DOHH2 (cell line): ENCODE data around the gene PALB2.

Source experiments
- H3F3A ChIP-seq: fragments of 200-600 bp; sonication (generic), shearing (Covaris generic); 2 replicates; pipeline ENCODE4 v1.6.0; 2016; ENCODE audit warnings: antibody characterized with exemption, mild to moderate bottlenecking; ENCODE audit not compliant: control insufficient read depth, insufficient read depth
- H3K27ac ChIP-seq: fragments of 200-600 bp; sonication (generic); 2 replicates; pipeline ENCODE4 v1.5.1; 2014; ENCODE audit warnings: low read depth, mild to moderate bottlenecking, low read length, moderate library complexity
- H3K27me3 ChIP-seq: fragments of 200-600 bp; sonication (generic); 2 replicates; pipeline ENCODE4 v1.6.1; 2014; ENCODE audit warnings: mild to moderate bottlenecking, low read length, mixed read lengths; ENCODE audit not compliant: control insufficient read depth
- H3K36me3 ChIP-seq: fragments of 200-600 bp; sonication (generic); 2 replicates; pipeline ENCODE4 v1.6.1; 2014; ENCODE audit warnings: mild to moderate bottlenecking, low read length, moderate library complexity, mixed read lengths; ENCODE audit not compliant: control insufficient read depth
- H3K4me1 ChIP-seq: fragments of 200-600 bp; sonication (generic); 2 replicates; pipeline ENCODE4 v1.6.1; 2014; ENCODE audit warnings: mild to moderate bottlenecking, low read length, mixed read lengths; ENCODE audit not compliant: control insufficient read depth
- H3K4me2 ChIP-seq: fragments of 200-600 bp; sonication (generic); 2 replicates; pipeline ENCODE4 v1.6.0; 2014; ENCODE audit warnings: mild to moderate bottlenecking, low read length, moderate library complexity
- H3K4me3 ChIP-seq: fragments of 200-600 bp; sonication (generic); 2 replicates; pipeline ENCODE4 v1.5.1; 2014; ENCODE audit warnings: mild to moderate bottlenecking, low read length, mixed read lengths
- H3K79me2 ChIP-seq: fragments of 200-600 bp; sonication (generic); 2 replicates; pipeline ENCODE4 v1.6.1; 2014; ENCODE audit warnings: mild to moderate bottlenecking, low read length, mixed read lengths; ENCODE audit not compliant: control insufficient read depth
- H3K9me2 ChIP-seq: fragments of 200-600 bp; sonication (generic); replicated peaks from 2 replicates; pipeline ENCODE4 v1.6.1; 2014; ENCODE audit warnings: mild to moderate bottlenecking, low read length, mixed read lengths; ENCODE audit not compliant: control insufficient read depth
- H3K9me3 ChIP-seq: fragments of 200-600 bp; sonication (generic); 2 replicates; pipeline ENCODE4 v1.6.1; 2014; ENCODE audit warnings: antibody characterized with exemption, low read length, mixed read lengths; ENCODE audit not compliant: control insufficient read depth, insufficient read depth
- H4K20me1 ChIP-seq: fragments of 200-600 bp; sonication (generic); 2 replicates; pipeline ENCODE4 v1.6.0; 2014; ENCODE audit warnings: low read depth, mild to moderate bottlenecking, antibody characterized with exemption, low read length, moderate library complexity; ENCODE audit not compliant: control insufficient read depth, insufficient read depth
- EZH2phosphoT487 ChIP-seq: fragments of 200-600 bp; sonication (generic); IDR thresholded peaks from 2 replicates; pipeline ENCODE4 v1.6.1; 2017; ENCODE audit warnings: borderline replicate concordance, mild to moderate bottlenecking, antibody characterized with exemption, low read length, moderate library complexity, mixed read lengths
- TF ChIP-seq, protein P1 (sequence below): fragments of 200-600 bp; sonication (generic); IDR thresholded peaks from one replicate; pipeline ENCODE4 v1.5.1; 2014; ENCODE audit warnings: antibody characterized with exemption, mild to moderate bottlenecking, low read depth, low read length; ENCODE audit not compliant: poor library complexity, severe bottlenecking

Gene PALB2

GRCh38 chr16:23570992-23571632 lies 70.0 kb downstream of the PALB2 start:
- Histone ChIP-seq H3K4me1 (peaks cover 31% of the 10 kb centered on the region), H3K4me2 (peak overlapping the region; percentile 48), H3K79me2 (0 out of 2 replicates have a peak, but pooled peaks cover 3% of the 10 kb centered on the region), H3K27ac (peak overlapping the region; percentile 67), H3K27me3 (no peaks in the 10 kb centered on the region), H3F3A (peaks cover 23% of the 10 kb centered on the region), H3K9me3 (no peaks in the 10 kb centered on the region), H3K4me3 (no peak overlapping the region), H3K36me3 (peaks cover 51% of the 10 kb centered on the region), H3K9me2 (no peaks in the 10 kb centered on the region), H4K20me1 (no peaks in the 10 kb centered on the region; the same call in 1 of the 2 replicates)
- TF ChIP-seq, protein P1, sequence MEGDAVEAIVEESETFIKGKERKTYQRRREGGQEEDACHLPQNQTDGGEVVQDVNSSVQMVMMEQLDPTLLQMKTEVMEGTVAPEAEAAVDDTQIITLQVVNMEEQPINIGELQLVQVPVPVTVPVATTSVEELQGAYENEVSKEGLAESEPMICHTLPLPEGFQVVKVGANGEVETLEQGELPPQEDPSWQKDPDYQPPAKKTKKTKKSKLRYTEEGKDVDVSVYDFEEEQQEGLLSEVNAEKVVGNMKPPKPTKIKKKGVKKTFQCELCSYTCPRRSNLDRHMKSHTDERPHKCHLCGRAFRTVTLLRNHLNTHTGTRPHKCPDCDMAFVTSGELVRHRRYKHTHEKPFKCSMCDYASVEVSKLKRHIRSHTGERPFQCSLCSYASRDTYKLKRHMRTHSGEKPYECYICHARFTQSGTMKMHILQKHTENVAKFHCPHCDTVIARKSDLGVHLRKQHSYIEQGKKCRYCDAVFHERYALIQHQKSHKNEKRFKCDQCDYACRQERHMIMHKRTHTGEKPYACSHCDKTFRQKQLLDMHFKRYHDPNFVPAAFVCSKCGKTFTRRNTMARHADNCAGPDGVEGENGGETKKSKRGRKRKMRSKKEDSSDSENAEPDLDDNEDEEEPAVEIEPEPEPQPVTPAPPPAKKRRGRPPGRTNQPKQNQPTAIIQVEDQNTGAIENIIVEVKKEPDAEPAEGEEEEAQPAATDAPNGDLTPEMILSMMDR: no peak
- TF ChIP-seq EZH2phosphoT487: no peak

DNA sequence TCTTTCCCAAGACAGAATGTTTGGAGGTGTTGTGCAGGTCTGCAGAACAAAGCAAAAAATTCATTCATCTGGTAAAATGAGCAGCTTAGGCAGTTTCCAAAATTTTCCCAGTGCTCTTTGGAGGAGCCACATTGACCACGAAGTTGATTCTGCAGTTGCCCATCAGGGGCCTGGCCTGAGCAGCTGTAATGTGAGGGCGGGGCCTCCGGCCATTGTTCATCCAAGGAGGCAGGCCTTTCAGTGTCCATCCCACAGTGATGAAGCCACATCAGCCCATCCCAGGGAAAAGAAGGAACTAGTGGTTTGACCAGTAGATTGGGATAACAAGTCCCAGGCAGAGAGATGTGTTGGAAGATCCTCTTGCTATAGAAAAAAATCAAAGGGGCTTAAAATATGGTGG lies 73.5 kb downstream of the PALB2 start:
- TF ChIP-seq EZH2phosphoT487: no peak
- TF ChIP-seq, protein P1: no peak
- Histone ChIP-seq H3K4me1 (peaks cover 31% of the 10 kb centered on the region), H4K20me1 (no peaks in the 10 kb centered on the region), H3K9me3 (no peaks in the 10 kb centered on the region), H3K4me3 (no peak overlapping the region), H3K27ac (no peak overlapping the region), H3K79me2 (0 out of 2 replicates have a peak, but pooled peaks cover 3% of the 10 kb centered on the region), H3K9me2 (no peaks in the 10 kb centered on the region), H3K4me2 (no peak overlapping the region), H3K36me3 (peaks cover 80% of the 10 kb centered on the region), H3K27me3 (no peaks in the 10 kb centered on the region), H3F3A (peaks cover 20% of the 10 kb centered on the region)

DNA sequence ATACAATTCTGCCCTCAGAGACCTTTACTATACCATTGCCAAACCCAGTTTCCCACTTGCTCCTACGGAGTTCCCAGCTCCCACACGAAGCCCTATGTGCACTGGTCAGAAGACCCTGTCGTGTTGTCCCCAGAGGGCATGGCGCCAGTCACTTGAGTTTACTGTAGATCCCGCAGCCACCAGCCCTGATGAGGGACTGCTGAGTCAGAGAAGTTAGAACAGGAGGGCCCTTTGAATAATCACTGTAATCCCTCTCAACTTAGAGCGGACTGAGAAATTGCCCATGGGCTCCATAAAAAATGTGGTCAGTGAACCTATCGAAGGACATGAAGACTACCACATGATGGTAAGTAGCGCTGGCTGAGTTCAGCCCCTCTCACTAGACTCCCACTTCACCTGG lies 74.4 kb downstream of the PALB2 start:
- H3K36me3 ChIP-seq: peaks cover 85% of the 10 kb centered on the region

More for the DNA sequence above, 74.4 kb downstream of the PALB2 start:
- Histone ChIP-seq H3K9me2 (no peaks in the 10 kb centered on the region), H3F3A (peaks cover 17% of the 10 kb centered on the region), H3K4me2 (no peak overlapping the region), H4K20me1 (no peaks in the 10 kb centered on the region), H3K4me1 (peaks cover 31% of the 10 kb centered on the region), H3K9me3 (no peaks in the 10 kb centered on the region), H3K79me2 (peaks cover 6% of the 10 kb centered on the region; the same call in 1 of the 2 replicates), H3K27me3 (no peaks in the 10 kb centered on the region), H3K4me3 (no peak overlapping the region), H3K27ac (no peak overlapping the region)
- TF ChIP-seq, protein P1: no peak
- no peak for TF ChIP-seq EZH2phosphoT487
